GM19395 (cell line): ENCODE results near the gene UNC13A.
A peak's percentile ranks its signal among the peaks of the same experiment; 100 is the strongest.

Experiments used
- ATAC-seq: cut with Tn5 transposase; IDR thresholded peaks from one replicate; pipeline ENCODE4 v1.9.1; 2021; ENCODE audit warnings: mild to moderate bottlenecking, moderate library complexity; ENCODE audit not compliant: unreplicated experiment

Gene UNC13A

GRCh38 chr19:17687857-17688784 is at the start of gene UNC13A:
Gene UNC13A, minus strand, starts transcription at chr19:17688354. Its CDS starts 155 bp downstream, at chr19:17688199.
- ATAC-seq, result no peak

- no peak for ATAC-seq
These were observed 49.6 kb upstream of the UNC13A start for GRCh38 chr19:17737690-17738153.

- no peak for ATAC-seq
These were observed 47.3 kb upstream of the UNC13A start for GRCh38 chr19:17735410-17735809.

- no peak for ATAC-seq
These were observed 46.0 kb upstream of the UNC13A start for GRCh38 chr19:17734146-17734545.

GRCh38 chr19:17733127-17733526 is 45.0 kb upstream of the UNC13A start:
- no peak for ATAC-seq

GRCh38 chr19:17727843-17728242 is 39.7 kb upstream of the UNC13A start:
- no peak for ATAC-seq

- ATAC-seq, result no peak
These were observed 39.0 kb upstream of the UNC13A start for GRCh38 chr19:17726964-17727773.

- no peak for ATAC-seq
These were observed 38.1 kb upstream of the UNC13A start for GRCh38 chr19:17726136-17726741.

GRCh38 chr19:17725422-17726078 is 37.4 kb upstream of the UNC13A start:
- no peak for ATAC-seq

- ATAC-seq, result no peak
These were observed 36.5 kb upstream of the UNC13A start for GRCh38 chr19:17724655-17725054.

- ATAC-seq, result no peak
These were observed 34.6 kb upstream of the UNC13A start for GRCh38 chr19:17722655-17723240.

GRCh38 chr19:17721821-17722220 is 33.7 kb upstream of the UNC13A start:
- ATAC-seq, result no peak

- no peak for ATAC-seq
These were observed 33.0 kb upstream of the UNC13A start for GRCh38 chr19:17721111-17721628.

GRCh38 chr19:17720440-17720839 is 32.3 kb upstream of the UNC13A start:
- no peak for ATAC-seq

GRCh38 chr19:17719730-17720400 is 31.7 kb upstream of the UNC13A start:
- no peak for ATAC-seq

- peak; percentile 67 for ATAC-seq
These were observed 31.0 kb upstream of the UNC13A start, which contains the start of gene MAP1S for GRCh38 chr19:17718947-17719711. Gene MAP1S, plus strand, starts transcription at chr19:17719480. Its CDS starts 23 bp downstream, at chr19:17719503.

GRCh38 chr19:17718550-17718946 is 30.4 kb upstream of the UNC13A start:
- no peak for ATAC-seq

- ATAC-seq, result no peak
These were observed 28.3 kb upstream of the UNC13A start for GRCh38 chr19:17716309-17716929.
